ENCODE results near the gene C10orf90. TPM values are rescaled to one million over a fixed set of nuclear protein-coding genes. Genes with fewer than 3 reads are reported as not detected.

The C10orf90 gene
- total RNA-seq, 4 donors from 2014 or later: not detected

DNA sequence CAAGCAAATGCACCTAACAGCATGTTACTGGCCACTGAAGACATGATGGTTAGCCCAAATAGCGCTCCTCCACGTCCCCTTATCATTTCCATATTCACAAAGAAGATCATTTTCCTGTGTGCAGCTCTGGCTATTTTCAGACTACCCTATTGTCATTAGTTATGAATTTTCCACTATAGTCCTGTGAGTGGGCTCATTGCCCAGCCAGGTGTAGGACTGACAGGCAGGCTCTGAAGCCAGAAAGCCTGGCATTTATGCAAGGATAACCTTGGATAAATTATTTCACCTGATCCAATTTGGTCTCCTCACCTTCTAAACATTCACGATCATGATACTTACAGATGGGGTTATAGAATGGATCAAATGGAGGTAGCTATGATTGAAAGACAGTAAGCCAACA is 104.6 kb downstream of the C10orf90 start:
- no peak for TF ChIP-seq POLR2A (IDR thresholded peaks at IDR 0.05)
- TF ChIP-seq, protein P1, sequence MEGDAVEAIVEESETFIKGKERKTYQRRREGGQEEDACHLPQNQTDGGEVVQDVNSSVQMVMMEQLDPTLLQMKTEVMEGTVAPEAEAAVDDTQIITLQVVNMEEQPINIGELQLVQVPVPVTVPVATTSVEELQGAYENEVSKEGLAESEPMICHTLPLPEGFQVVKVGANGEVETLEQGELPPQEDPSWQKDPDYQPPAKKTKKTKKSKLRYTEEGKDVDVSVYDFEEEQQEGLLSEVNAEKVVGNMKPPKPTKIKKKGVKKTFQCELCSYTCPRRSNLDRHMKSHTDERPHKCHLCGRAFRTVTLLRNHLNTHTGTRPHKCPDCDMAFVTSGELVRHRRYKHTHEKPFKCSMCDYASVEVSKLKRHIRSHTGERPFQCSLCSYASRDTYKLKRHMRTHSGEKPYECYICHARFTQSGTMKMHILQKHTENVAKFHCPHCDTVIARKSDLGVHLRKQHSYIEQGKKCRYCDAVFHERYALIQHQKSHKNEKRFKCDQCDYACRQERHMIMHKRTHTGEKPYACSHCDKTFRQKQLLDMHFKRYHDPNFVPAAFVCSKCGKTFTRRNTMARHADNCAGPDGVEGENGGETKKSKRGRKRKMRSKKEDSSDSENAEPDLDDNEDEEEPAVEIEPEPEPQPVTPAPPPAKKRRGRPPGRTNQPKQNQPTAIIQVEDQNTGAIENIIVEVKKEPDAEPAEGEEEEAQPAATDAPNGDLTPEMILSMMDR (IDR thresholded peaks at IDR 0.05): no peak
- Histone ChIP-seq H3K36me3 (no peaks in the 10 kb centered on the region), H3K9me3 (no peaks in the 10 kb centered on the region), H3K27me3 (no peaks in the 10 kb centered on the region), H3K4me1 (no peaks in the 10 kb centered on the region), H3K4me3 (no peak overlapping the region), H3K27ac (no peak overlapping the region)
- no peak for DNase-seq

GRCh38 chr10:126565441-126565840 is 105.1 kb downstream of the C10orf90 start:
- DNase-seq: no peak

GRCh38 chr10:126564326-126564888 is 106.1 kb downstream of the C10orf90 start:
- H3K27me3 ChIP-seq: no peaks in the 10 kb centered on the region
- no peaks in the 10 kb centered on the region for H3K4me1 ChIP-seq
- H3K4me3 ChIP-seq: no peak overlapping the region
- no peaks in the 10 kb centered on the region for H3K36me3 ChIP-seq
- H3K27ac ChIP-seq: no peak overlapping the region
- no peak for DNase-seq
- no peaks in the 10 kb centered on the region for H3K9me3 ChIP-seq
- TF ChIP-seq, protein P1 (IDR thresholded peaks at IDR 0.05): no peak
- TF ChIP-seq POLR2A (IDR thresholded peaks at IDR 0.05): no peak

More at GRCh38 chr10:126565441-126565840, 105.1 kb downstream of the C10orf90 start:
- Histone ChIP-seq H3K9me3 (no peaks in the 10 kb centered on the region), H3K36me3 (no peaks in the 10 kb centered on the region), H3K27me3 (no peaks in the 10 kb centered on the region), H3K27ac (no peak overlapping the region), H3K4me3 (no peak overlapping the region), H3K4me1 (no peaks in the 10 kb centered on the region)
- TF ChIP-seq, protein P1 (IDR thresholded peaks at IDR 0.05): no peak
- TF ChIP-seq POLR2A (IDR thresholded peaks at IDR 0.05): no peak

DNA sequence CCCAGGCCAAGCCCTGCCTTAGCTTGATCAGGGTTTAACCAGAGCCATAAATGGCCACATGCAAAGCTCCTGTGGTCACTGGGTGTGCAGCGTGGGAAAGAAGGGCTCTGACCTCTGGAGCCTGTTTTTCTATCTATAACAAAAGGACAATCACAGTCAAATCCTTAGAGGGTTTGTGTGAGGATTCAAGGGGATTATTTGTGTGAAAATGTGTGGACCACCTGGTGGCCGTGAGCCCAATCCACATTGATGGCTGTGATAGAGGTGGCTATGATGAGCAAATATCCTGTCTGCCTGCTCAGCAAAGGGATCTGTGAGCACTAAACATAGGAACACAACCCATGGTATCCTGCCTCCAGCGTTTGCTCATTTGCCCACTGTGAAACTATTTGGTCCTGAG is 107.1 kb downstream of the C10orf90 start:
- Histone ChIP-seq H3K9me3 (no peaks in the 10 kb centered on the region), H3K4me1 (no peaks in the 10 kb centered on the region), H3K27me3 (no peaks in the 10 kb centered on the region), H3K4me3 (no peak overlapping the region), H3K36me3 (no peaks in the 10 kb centered on the region), H3K27ac (no peak overlapping the region)
- TF ChIP-seq POLR2A (IDR thresholded peaks at IDR 0.05): no peak
- TF ChIP-seq, protein P1 (IDR thresholded peaks at IDR 0.05): no peak
- no peak for DNase-seq

- no peak for TF ChIP-seq POLR2A (IDR thresholded peaks at IDR 0.05)
- TF ChIP-seq, protein P1 (IDR thresholded peaks at IDR 0.05): no peak
- Histone ChIP-seq H3K36me3 (no peaks in the 10 kb centered on the region), H3K9me3 (no peaks in the 10 kb centered on the region), H3K4me1 (no peaks in the 10 kb centered on the region), H3K27me3 (no peaks in the 10 kb centered on the region), H3K27ac (no peak overlapping the region), H3K4me3 (no peak overlapping the region)
- no peak for DNase-seq
Observed at GRCh38 chr10:126561921-126562680, 108.4 kb downstream of the C10orf90 start.

Measured in Peyer's patch (tissue), 4 donors.